OCI-M2 (cell line): Measurements from ENCODE around the gene PPM1E.
"Not testable (repeated sequence)": the region's sequence is repeated elsewhere in the genome, so short reads cannot be mapped to it uniquely, and the experiment has no call there.

Source experiments
- DNase-seq: peaks from one replicate; lab custom pipeline; 2025; ENCODE audit not compliant: unreplicated experiment; lab: John Stamatoyannopoulos, UW

The PPM1E gene

GRCh38 chr17:58778482-58778881, 22.8 kb downstream of the PPM1E start:
- not testable (repeated sequence) for DNase-seq

DNA sequence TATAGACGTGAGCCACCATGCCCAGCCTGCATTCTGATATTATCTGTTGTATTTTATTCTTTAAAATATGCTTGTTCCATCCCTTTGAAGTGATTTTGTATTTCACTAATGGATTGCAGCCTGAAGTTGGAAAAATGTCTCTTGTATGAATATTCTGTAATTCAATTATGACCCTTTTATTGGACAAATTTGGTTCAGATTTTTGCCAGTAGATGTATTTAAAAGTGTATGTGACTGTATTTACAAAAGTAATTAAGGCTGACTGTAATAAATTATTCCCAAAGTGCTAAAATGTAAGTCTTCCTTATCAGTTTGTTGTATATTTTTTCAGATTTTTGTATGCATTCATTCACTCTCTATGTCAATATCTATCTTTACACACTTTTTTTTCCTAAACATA, 23.8 kb downstream of the PPM1E start:
- no peak for DNase-seq

GRCh38 chr17:58783380-58783779, 27.7 kb downstream of the PPM1E start:
- DNase-seq, result no peak

DNA sequence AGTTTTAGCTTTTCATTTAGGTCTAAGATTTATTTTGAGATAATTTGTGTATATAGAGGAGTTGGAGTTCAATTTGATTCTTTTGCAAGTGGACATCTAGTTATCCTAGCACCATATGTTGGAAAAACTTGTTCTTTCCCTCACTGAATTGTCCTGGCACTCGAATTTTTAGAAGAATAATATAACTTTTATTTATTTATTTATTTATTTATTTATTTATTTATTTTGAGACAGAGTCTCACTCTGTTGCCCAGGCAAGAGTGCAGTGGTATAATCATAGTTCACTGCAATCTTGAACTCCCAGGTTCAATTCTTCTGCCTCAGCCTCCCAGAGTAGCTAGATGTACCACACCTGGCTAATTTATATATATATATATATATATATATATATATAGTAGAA, 29.4 kb downstream of the PPM1E start:
- no peak for DNase-seq

- no peak for DNase-seq
Measured at GRCh38 chr17:58786586-58787295, 31.1 kb downstream of the PPM1E start.

DNA sequence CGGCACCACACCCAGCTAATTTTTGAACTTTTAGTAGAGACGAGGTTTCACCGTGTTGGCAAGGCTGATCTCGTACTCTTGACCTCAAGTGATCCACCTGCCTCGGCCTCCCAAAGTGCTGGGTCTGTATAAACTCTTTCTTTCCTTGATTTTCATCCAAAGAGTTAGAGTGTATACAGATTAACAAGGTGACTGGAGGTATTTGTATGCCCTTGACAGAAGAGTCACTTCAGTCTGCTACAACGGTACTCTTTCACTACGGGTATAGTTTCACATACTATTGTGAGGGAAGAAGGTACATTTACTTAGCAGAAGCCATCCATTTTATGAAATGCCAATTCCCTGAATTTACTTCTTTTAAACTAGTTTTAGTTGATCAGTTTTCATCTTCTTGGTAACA, 32.5 kb downstream of the PPM1E start:
- DNase-seq, result no peak

- DNase-seq, result no peak
Measured at GRCh38 chr17:58789160-58789559, 33.5 kb downstream of the PPM1E start.

GRCh38 chr17:58789831-58790230, 34.2 kb downstream of the PPM1E start:
- no peak for DNase-seq

- not testable (repeated sequence) for DNase-seq
Measured at GRCh38 chr17:58794508-58794907, 38.9 kb downstream of the PPM1E start.

- DNase-seq, result no peak
Measured at GRCh38 chr17:58802188-58802587, 46.5 kb downstream of the PPM1E start.

DNA sequence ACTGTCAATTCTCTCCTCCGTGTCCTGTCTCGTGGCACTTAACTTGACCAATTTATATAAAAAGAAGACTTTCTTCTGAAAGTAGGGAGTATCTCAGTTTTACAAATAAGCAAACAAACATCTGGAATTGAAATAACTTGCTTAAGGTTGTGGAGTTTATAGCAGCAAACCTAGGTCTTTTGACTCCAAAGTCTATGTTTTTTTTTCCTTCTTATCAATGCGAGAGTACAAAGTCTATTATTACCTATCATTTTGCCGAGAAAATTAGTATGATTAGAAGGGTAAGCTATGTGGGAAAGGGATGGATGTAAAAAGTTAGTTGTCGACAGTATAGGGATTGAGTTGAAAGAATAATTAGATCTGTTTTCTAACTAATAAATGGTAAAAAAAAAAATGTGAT, 50.4 kb downstream of the PPM1E start:
- no peak for DNase-seq

GRCh38 chr17:58808609-58809563, 53.2 kb downstream of the PPM1E start:
- no peak for DNase-seq

GRCh38 chr17:58809564-58809936, 53.9 kb downstream of the PPM1E start:
- DNase-seq, result no peak

- DNase-seq, result no peak
Measured at GRCh38 chr17:58811290-58811689, 55.6 kb downstream of the PPM1E start.

DNA sequence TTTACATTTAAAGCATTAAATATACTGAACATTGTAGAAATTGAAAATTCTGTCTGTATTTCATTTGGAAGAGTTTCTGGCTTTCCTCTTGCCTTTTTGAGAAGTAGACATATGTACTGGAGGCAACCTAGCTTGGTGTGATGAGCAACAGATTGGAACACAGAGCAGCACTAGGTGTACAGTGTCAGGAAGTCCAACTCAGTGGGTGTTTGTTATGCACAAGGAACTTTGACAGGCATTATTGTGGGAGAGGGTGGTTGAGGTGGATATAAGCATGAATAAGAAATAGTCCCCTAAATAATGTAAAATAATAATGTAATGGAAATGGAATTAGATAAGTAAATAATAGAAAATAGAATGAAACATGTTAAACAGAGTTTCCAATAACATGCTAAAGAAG, 58.1 kb downstream of the PPM1E start:
- DNase-seq, result no peak

DNA sequence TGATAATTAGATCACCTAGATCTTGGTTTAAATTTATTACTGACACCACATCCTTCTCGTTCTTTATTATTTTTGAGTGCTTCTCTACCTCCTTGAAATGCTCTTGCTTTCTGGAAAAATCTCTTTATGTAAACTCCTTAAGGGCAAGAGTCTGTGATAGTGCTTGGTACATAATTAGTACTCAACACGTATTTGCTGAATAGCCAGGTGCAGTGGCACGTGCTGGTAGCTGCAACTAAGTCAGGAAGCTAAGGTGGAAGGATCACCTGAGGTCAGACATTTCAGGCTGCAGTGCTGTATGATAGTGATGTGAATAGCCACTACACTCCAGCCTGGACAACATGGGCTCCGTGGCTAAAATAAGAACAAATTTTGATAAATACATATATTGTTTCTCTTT, 63.0 kb downstream of the PPM1E start:
- no peak for DNase-seq

- DNase-seq, result no peak
Measured at GRCh38 chr17:58822148-58823050, 66.7 kb downstream of the PPM1E start.

- DNase-seq, result no peak
Measured at GRCh38 chr17:58823051-58823525, 67.4 kb downstream of the PPM1E start.

- no peak for DNase-seq
Measured at GRCh38 chr17:58829172-58829637, 73.6 kb downstream of the PPM1E start.

- no peak for DNase-seq
Measured at GRCh38 chr17:58831780-58832179, 76.1 kb downstream of the PPM1E start.

DNA sequence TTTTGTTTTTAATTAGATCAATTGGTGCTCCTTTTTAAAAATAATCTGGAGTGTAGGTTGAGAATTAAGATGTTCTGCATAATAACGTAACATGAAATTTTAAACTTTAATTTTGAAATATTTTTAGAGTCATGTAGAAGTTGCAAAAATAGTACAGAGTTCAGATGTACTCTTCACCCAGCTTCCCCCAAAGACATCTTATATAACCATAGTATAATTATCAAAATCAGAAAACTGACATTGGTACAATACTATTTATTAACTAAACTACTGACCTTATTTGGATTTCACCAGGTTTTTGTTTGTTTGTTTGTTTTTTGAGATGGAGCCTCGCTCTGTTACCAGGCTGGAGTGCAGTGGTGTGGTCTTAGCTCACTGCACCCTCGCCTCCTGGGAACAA, 76.9 kb downstream of the PPM1E start:
- DNase-seq, result no peak
